Esophagus muscularis mucosa (tissue), 4 donors: ENCODE measurements around the gene KCNQ4.

Source experiments
- EP300 ChIP-seq: sonication (generic); formaldehyde crosslinking; IDR thresholded peaks from one replicate; pipeline ENCODE4 v1.6.1; 2017; ENCODE audit warnings: antibody characterized with exemption
- POLR2A ChIP-seq: fragments of 450-650 bp; IDR thresholded peaks from one replicate; pipeline ENCODE4 v1.6.1; 2017; ENCODE audit warnings: antibody characterized with exemption, moderate library complexity, mild to moderate bottlenecking, low read depth
- POLR2AphosphoS5 ChIP-seq, 2 donors: sonication (generic); formaldehyde crosslinking; IDR thresholded peaks; one replicate each; pipeline ENCODE4 v1.6.1; 2017; ENCODE audit warnings: antibody characterized with exemption in 2 of 2
- TF ChIP-seq, protein P1 (sequence below), 3 experiments: fragments of 200-600 bp in 2 of 3; fragments of 450-650 bp in 1 of 3; sonication (generic) in 2 of 3; IDR thresholded peaks; one replicate each; pipeline ENCODE4 v1.5.1; 2017 to 2019; ENCODE audit warnings: antibody characterized with exemption in 3 of 3, mild to moderate bottlenecking in 2 of 3, moderate library complexity in 1 of 3

DNA sequence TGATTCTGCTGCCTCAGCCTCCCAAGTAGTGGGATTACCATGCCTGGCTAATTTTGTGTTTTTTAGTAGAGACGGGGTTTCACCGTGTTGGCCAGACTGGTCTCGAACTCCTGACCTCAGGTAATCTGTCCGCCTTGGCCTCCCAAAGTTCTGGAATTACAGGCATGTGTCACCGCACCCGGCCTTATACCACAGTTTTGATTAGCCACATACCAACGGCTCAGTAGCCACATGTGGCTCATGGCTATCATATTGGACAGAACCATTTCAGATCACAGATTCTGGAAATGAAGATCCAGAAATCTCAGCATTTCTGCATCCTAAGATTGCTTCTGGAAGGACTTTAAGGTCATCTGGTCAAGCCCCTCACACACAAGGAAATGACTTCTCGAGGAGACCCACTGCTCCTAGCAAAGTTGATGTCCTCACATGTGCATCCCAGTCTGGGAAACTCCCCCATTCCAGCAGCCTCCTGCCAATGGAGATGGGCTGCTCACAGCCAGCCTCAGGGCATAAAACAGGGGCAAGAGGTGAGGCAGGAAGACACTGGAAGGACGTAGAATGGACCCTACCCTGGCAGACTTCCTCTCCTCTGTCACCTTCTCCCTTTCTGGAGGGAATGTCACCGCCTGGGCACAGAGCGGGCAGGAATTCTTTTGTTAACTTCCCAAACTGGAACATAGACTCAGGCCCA is 96.0 kb downstream of the KCNQ4 start:
- TF ChIP-seq, protein P1, sequence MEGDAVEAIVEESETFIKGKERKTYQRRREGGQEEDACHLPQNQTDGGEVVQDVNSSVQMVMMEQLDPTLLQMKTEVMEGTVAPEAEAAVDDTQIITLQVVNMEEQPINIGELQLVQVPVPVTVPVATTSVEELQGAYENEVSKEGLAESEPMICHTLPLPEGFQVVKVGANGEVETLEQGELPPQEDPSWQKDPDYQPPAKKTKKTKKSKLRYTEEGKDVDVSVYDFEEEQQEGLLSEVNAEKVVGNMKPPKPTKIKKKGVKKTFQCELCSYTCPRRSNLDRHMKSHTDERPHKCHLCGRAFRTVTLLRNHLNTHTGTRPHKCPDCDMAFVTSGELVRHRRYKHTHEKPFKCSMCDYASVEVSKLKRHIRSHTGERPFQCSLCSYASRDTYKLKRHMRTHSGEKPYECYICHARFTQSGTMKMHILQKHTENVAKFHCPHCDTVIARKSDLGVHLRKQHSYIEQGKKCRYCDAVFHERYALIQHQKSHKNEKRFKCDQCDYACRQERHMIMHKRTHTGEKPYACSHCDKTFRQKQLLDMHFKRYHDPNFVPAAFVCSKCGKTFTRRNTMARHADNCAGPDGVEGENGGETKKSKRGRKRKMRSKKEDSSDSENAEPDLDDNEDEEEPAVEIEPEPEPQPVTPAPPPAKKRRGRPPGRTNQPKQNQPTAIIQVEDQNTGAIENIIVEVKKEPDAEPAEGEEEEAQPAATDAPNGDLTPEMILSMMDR (IDR thresholded peaks at IDR 0.05), result no peak
- TF ChIP-seq EP300, result no peak
- no peak for TF ChIP-seq POLR2A
- no peak for TF ChIP-seq POLR2AphosphoS5 (IDR thresholded peaks at IDR 0.05)
